SK-N-SH (cell line): ENCODE results near the gene SYT3. TPM values are rescaled to one million over a fixed set of nuclear protein-coding genes. Genes with fewer than 3 reads are reported as not detected.

Experiments
- CTCF ChIA-PET: fragments of 300-600, 350-600 bp; formaldehyde crosslinking; extraction: SDS; loops from one replicate; lab custom pipeline; 2021; lab: Yijun Ruan, JAX
- POLR2A ChIA-PET: fragments of 350-600 bp; sonication (Branson Sonifier 250); formaldehyde crosslinking; extraction: SDS; loops from one replicate; lab custom pipeline; 2020; ENCODE audit warnings: antibody characterized with exemption, inconsistent platforms; lab: Yijun Ruan, JAX
- DNase-seq: peaks from one replicate; pipeline ENCODE4 v3.0.0; 2012
- H2AFZ ChIP-seq: fragments of 200-600 bp; sonication (generic); 2 replicates; pipeline ENCODE4 v1.8.1; 2016; ENCODE audit warnings: antibody characterized with exemption, mild to moderate bottlenecking, low read depth
- H3F3A ChIP-seq: fragments of 200-600 bp; sonication (generic); replicated peaks from 2 replicates; pipeline ENCODE3; 2016; ENCODE audit warnings: antibody characterized with exemption, mild to moderate bottlenecking; ENCODE audit not compliant: insufficient read depth
- H3K27ac ChIP-seq, 2 experiments: fragments of 200-500 bp in 1 of 2; fragments of 200-600 bp in 1 of 2; sonication (Bioruptor generic) in 1 of 2; sonication (generic), shearing (Covaris generic) in 1 of 2; 2 replicates each; pipeline versions ENCODE4 v1.5.1 to v1.6.1; 2014 to 2016; ENCODE audit warnings: low read depth in 2 of 2, inconsistent platforms in 1 of 2, low read length in 1 of 2, mild to moderate bottlenecking in 1 of 2, mixed read lengths in 1 of 2
- H3K27me3 ChIP-seq: fragments of 200-600 bp; sonication (generic), shearing (Covaris generic); 2 replicates; pipeline ENCODE4 v1.6.1; 2016; ENCODE audit warnings: mixed run types; ENCODE audit not compliant: insufficient read depth
- H3K36me3 ChIP-seq, 2 experiments: fragments of 200-500 bp in 1 of 2; fragments of 200-600 bp in 1 of 2; sonication (Bioruptor generic) in 1 of 2; sonication (generic) in 1 of 2; replicated peaks in 1 of 2; 2 replicates each; pipeline versions ENCODE3 to v1.5.1; 2014 to 2016; ENCODE audit warnings: low read length in 1 of 2, mild to moderate bottlenecking in 1 of 2; ENCODE audit not compliant: insufficient read depth in 2 of 2, control insufficient read depth in 1 of 2
- H3K4me1 ChIP-seq, 2 experiments: fragments of 200-500 bp in 1 of 2; fragments of 200-600 bp in 1 of 2; sonication (Bioruptor generic) in 1 of 2; sonication (generic), shearing (Covaris generic) in 1 of 2; 2 replicates each; pipeline versions ENCODE4 v1.5.1 to v1.6.1; 2014 to 2016; ENCODE audit warnings: low read depth in 1 of 2, low read length in 1 of 2, mixed run types in 1 of 2; ENCODE audit not compliant: insufficient read depth in 2 of 2, control insufficient read depth in 1 of 2
- H3K4me2 ChIP-seq: fragments of 200-600 bp; sonication (generic), shearing (Covaris generic); 2 replicates; pipeline ENCODE4 v1.6.1; 2017; ENCODE audit warnings: mixed run types
- H3K4me3 ChIP-seq, 2 experiments: fragments of 200-500 bp in 1 of 2; fragments of 200-600 bp in 1 of 2; sonication (Bioruptor generic) in 1 of 2; sonication (generic), shearing (Covaris generic) in 1 of 2; 2 replicates each; pipeline versions ENCODE4 v1.5.1 to v1.8.1; 2014 to 2016; ENCODE audit warnings: low read depth in 2 of 2, inconsistent platforms in 1 of 2, low read length in 1 of 2, mild to moderate bottlenecking in 1 of 2, mixed read lengths in 1 of 2, moderate library complexity in 1 of 2
- H3K79me2 ChIP-seq: fragments of 200-600 bp; sonication (generic); 2 replicates; pipeline ENCODE4 v1.8.1; 2017; ENCODE audit warnings: mild to moderate bottlenecking; ENCODE audit not compliant: insufficient read depth
- H3K9ac ChIP-seq: fragments of 200-600 bp; sonication (generic); 2 replicates; pipeline ENCODE4 v1.6.1; 2017; ENCODE audit warnings: mixed run types
- H3K9me2 ChIP-seq: fragments of 200-600 bp; sonication (generic); 2 replicates; pipeline ENCODE4 v1.6.1; 2017; ENCODE audit warnings: mixed run types
- H3K9me3 ChIP-seq: fragments of 200-600 bp; sonication (generic); 2 replicates; pipeline ENCODE4 v1.6.1; 2017; ENCODE audit warnings: mixed run types, mild to moderate bottlenecking, moderate library complexity
- H4K20me1 ChIP-seq: fragments of 200-600 bp; sonication (generic); 2 replicates; pipeline ENCODE4 v1.6.1; 2017; ENCODE audit warnings: mild to moderate bottlenecking, mixed run types; ENCODE audit not compliant: insufficient read depth
- ELF1 ChIP-seq: IDR thresholded peaks from 2 replicates; pipeline ENCODE4 v1.4.0; 2012
- EP300 ChIP-seq, 2 experiments: IDR thresholded peaks; 2 replicates each; pipeline versions ENCODE4 v1.4.0 to v1.6.1; 2012; ENCODE audit warnings: borderline replicate concordance in 1 of 2, low read depth in 1 of 2, low read length in 1 of 2
- FOSL2 ChIP-seq: IDR thresholded peaks from 2 replicates; pipeline ENCODE4 v1.4.0; 2012; ENCODE audit warnings: low read depth, mild to moderate bottlenecking, moderate library complexity, borderline replicate concordance
- FOXJ3 ChIP-seq: sonication (generic); formaldehyde crosslinking; IDR thresholded peaks from 2 replicates; pipeline ENCODE4 v1.5.1; 2020; ENCODE audit warnings: mild to moderate bottlenecking, missing genetic modification reagents
- GABPA ChIP-seq: IDR thresholded peaks from 2 replicates; pipeline ENCODE4 v1.4.0; 2012; ENCODE audit warnings: low read depth, mild to moderate bottlenecking
- IRF3 ChIP-seq: fragments of 150-350 bp; IDR thresholded peaks from 2 replicates; pipeline ENCODE4 v1.6.1; 2016; ENCODE audit warnings: mild to moderate bottlenecking, low read depth, low read length
- JUND ChIP-seq: IDR thresholded peaks from 2 replicates; pipeline ENCODE4 v1.4.0; 2012
- MAX ChIP-seq: IDR thresholded peaks from 2 replicates; pipeline ENCODE4 v1.4.0; 2012; ENCODE audit warnings: low read depth
- PBX3 ChIP-seq: IDR thresholded peaks from 2 replicates; pipeline ENCODE4; 2012
- RAD21 ChIP-seq: IDR thresholded peaks from 2 replicates; pipeline ENCODE4 v1.6.1; 2012; ENCODE audit warnings: mild to moderate bottlenecking, low read length
- SIN3A ChIP-seq: IDR thresholded peaks from 2 replicates; pipeline ENCODE4 v1.6.1; 2012; ENCODE audit warnings: low read depth, mild to moderate bottlenecking, low read length, moderate library complexity, borderline replicate concordance
- SMC3 ChIP-seq: IDR thresholded peaks from 2 replicates; pipeline ENCODE4 v1.6.1; 2012; ENCODE audit warnings: low read depth, low read length, improper control_type of control experiment
- YY1 ChIP-seq: IDR thresholded peaks from 2 replicates; pipeline ENCODE4 v1.4.0; 2012; ENCODE audit warnings: low read depth, mild to moderate bottlenecking
- WGBS: methylation state at CpG from one replicate; pipeline ENCODE4 v1.1.6; 2017; ENCODE audit warnings: low lambda C conversion rate; 5-methylcytosine and 5-hydroxymethylcytosine counted together
- polyA plus RNA-seq, 3 experiments: library from polyadenylated mRNA; depleted of rRNA; stranded (reverse); fragments of >200 nt; gene quantifications; 2 replicates each; pipeline ENCODE4 v1.2.3, GENCODE V29; 2012

Gene SYT3
- polyA plus RNA-seq, 1 of the 3 experiments (the other 2 are of a cell fraction), result 0.94 TPM

- peaks cover 0 to 5% of the 10 kb centered on the region in 2 experiments; a peak in 1 of 4 replicates for H3K4me1 ChIP-seq
- H3K9me3 ChIP-seq, result no peaks in the 10 kb centered on the region; the same call in 1 of the 2 replicates
- H2AFZ ChIP-seq, result no peak overlapping the region
- H4K20me1 ChIP-seq, result no peaks in the 10 kb centered on the region
- TF ChIP-seq IRF3 (no peak), EP300 (IDR thresholded peaks at IDR 0.05; ENCODE audit: borderline replicate concordance in 1 of 2, low read depth in 1 of 2, low read length in 1 of 2) (no peak), PBX3 (no peak)
- 85% methylated on average over 2 of the region's 2 CpGs for WGBS
- H3K4me3 ChIP-seq, result no peak overlapping the region
- H3K27me3 ChIP-seq, result no peaks in the 10 kb centered on the region
- no peak overlapping the region for H3K4me2 ChIP-seq
- no peak for DNase-seq
- ChIA-PET CTCF (interaction anchor here (0.8 kb wide), 1 partner anchor 78 kb away, joined by 4 read pairs; no protein-coding TSS in a partner anchor), POLR2A (no interaction called here)
- no peaks in the 10 kb centered on the region for H3K9me2 ChIP-seq
- H3K79me2 ChIP-seq, result no peaks in the 10 kb centered on the region
- no peaks in the 10 kb centered on the region for H3K36me3 ChIP-seq
- no peak overlapping the region for H3K27ac ChIP-seq
- no peak overlapping the region for H3K9ac ChIP-seq
- no peaks in the 10 kb centered on the region for H3F3A ChIP-seq
Measured at GRCh38 chr19:50633973-50634372, 5.7 kb downstream of the SYT3 start.

- Histone ChIP-seq H3K27me3 (no peaks in the 10 kb centered on the region), H3K9ac (no peak overlapping the region), H3K4me3 (no peak overlapping the region), H2AFZ (no peak overlapping the region), H3K9me3 (no peaks in the 10 kb centered on the region; the same call in 1 of the 2 replicates), H3F3A (no peaks in the 10 kb centered on the region), H4K20me1 (no peaks in the 10 kb centered on the region), H3K79me2 (no peaks in the 10 kb centered on the region), H3K9me2 (no peaks in the 10 kb centered on the region), H3K4me1 (peaks cover 0 to under 1% of the 10 kb centered on the region in 2 experiments; a peak in 1 of 4 replicates), H3K4me2 (no peak overlapping the region), H3K36me3 (no peaks in the 10 kb centered on the region), H3K27ac (no peak overlapping the region)
- DNase-seq, result no peak
- ChIA-PET POLR2A (no interaction called here), CTCF (no interaction called here)
- TF ChIP-seq IRF3 (no peak), MAX (no peak), SMC3 (no peak), JUND (no peak), RAD21 (no peak), FOXJ3 (CRISPR knock-in tag) (no peak), GABPA (no peak), FOSL2 (no peak), SIN3A (no peak), ELF1 (no peak), YY1 (no peak)
- WGBS, result 21% methylated on average over 2 of the region's 2 CpGs
Measured at GRCh38 chr19:50633359-50633758, 6.3 kb downstream of the SYT3 start.
